Glomerular endothelial cell (primary cell): Measurements from ENCODE around the gene SCAMP1. TPM values are rescaled to one million over a fixed set of nuclear protein-coding genes. Genes with fewer than 3 reads are reported as not detected.
A peak's percentile ranks its signal among the peaks of the same experiment; 100 is the strongest.
"Not testable (repeated sequence)": the region's sequence is repeated elsewhere in the genome, so short reads cannot be mapped to it uniquely, and the experiment has no call there.

Experiments
- DNase-seq: peaks from one replicate; pipeline ENCODE4 v3.0.0-alpha.2; 2011; ENCODE audit warnings: low read depth, low spot score; ENCODE audit errors: extremely low read depth
- total RNA-seq: library from RNA; depleted of rRNA; stranded (reverse); fragments of >200 nt; gene quantifications from 2 replicates; pipeline ENCODE4 v1.2.3, GENCODE V29; 2015

The SCAMP1 gene
- total RNA-seq, 1 donor from 2014 or later, result 29.7 TPM

DNA sequence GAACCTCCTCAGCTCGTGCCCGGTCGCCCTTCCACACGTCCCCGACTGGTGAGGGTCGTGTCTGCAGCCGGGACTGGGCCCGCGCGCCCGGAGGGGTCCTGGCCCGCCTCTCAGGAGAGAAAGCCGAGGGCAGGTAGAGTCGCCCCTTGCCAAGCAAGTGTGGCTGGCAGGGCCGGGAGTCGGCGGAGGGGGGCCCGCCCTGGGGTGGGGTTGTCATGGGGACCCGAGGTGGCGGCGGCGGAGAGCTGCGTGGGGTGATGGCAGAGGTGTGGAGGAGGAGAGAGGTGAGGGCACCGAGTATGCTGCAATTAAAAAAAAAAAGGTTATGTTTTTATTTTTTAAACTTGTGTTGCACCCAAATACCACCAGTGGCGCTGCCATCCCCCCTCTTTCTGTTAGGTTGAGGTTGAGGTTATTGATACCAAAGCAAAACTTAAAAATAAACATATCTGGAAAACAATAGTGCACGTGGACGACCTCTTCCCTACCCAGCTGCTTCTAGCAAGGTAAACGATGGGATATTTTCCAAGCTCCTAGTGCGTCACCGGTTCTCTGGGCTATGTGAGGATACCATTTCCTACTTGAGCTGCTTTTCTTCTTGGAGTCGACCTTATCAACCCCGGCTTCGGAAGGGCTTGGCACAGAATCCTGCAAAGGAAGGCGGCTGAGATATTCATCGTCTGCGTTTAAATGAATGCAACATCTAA is 660 bp downstream of the SCAMP1 start:
- DNase-seq, result peak; percentile 65

- no peak for DNase-seq
Measured at GRCh38 chr5:78361631-78361993, 1.2 kb downstream of the SCAMP1 start.

GRCh38 chr5:78362220-78362619 is 1.8 kb downstream of the SCAMP1 start:
- DNase-seq, result no peak

DNA sequence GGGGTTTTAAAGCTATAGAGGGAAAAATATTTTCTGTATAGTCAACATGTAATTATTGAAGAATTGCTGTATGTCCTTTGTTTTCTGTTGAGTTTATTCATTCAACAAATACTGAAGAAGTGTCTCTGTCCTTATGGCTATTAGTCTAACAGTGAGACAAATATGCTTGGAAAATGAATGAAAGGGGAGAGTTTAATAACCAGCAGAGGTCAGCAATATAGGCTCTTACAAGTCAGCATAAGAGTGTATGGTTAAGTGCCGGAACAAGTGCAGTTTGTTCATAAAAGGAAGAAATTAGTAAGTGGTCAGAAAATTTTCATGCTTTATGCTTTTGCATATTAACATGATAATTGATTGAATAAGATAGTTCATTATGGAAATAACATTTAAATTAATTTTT is 3.6 kb downstream of the SCAMP1 start:
- DNase-seq, result no peak

GRCh38 chr5:78367318-78367991 is 7.0 kb downstream of the SCAMP1 start:
- DNase-seq, result no peak

- no peak for DNase-seq
Measured at GRCh38 chr5:78369680-78370079, 9.3 kb downstream of the SCAMP1 start.

- DNase-seq, result no peak
Measured at GRCh38 chr5:78373231-78373630, 12.8 kb downstream of the SCAMP1 start.

GRCh38 chr5:78376315-78376714 is 15.9 kb downstream of the SCAMP1 start:
- DNase-seq, result no peak

GRCh38 chr5:78377056-78377717 is 16.8 kb downstream of the SCAMP1 start:
- no peak for DNase-seq

DNA sequence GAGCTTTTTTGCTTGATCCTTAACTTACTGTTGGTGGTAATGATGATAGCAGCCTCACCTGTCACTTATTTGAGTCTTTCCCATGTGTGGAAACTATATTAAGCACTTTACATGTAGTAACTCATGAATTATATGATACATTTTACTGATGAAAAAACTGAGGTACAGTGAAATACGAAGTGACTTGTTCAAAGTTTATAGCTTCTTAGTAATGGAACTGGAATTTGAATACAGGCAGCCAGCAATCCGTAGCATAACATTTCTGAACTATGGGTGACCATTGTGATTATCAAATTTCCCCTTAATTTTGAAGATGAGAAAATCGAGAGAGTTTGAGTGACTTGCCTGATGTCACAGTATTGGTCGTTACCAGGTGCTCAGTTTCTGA is 17.3 kb downstream of the SCAMP1 start:
- no peak for DNase-seq

DNA sequence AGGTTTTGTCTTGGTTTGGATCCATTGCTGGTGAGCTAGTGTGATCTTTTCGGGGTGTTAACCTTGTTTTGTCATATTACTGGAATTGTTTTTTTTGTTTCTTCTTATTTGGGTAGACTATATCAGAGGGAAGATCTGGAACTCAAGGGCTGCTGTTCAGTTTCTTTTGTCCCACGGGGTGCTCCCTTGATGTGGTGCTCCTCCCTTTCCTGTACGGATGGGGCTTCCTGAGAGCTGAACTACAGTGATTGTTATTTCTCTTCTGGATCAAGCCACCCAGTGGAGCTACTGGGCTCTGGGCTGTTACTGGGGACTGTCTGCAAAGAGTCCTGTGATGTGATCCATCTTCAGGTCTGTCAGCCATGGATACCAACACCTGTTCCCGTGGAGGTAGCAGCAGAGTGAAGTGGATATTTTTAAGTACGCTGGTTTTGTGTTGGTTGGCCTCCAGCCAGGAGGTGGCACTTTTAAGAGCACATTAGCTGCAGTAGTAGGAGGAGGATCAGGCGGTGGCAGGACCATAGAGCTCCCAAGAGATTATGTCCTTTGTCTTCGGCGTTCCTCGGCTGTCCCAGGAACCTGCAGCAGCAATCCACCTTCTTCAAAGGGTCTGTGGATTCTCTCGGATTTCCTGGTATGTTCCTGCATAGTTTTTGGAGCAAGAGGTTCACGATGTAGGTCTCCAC is 27.2 kb downstream of the SCAMP1 start:
- DNase-seq, result no peak

DNA sequence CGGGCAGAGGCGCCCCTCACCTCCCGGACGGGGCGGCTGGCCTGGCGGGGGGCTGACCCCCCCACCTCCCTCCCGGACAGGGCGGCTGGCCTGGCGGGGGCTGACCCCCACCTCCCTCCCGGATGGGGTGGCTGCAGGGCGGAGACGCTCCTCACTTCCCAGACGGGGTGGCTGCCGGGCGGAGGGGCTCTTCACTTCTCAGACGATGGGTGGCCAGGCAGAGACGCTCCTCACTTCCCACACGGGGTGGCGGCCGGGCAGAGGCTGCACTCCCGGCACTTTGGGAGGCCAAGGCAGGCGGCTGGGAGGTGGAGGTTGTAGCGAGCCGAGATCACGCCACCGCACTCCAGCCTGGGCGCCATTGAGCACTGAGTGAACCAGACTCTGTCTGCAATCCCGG is 30.9 kb downstream of the SCAMP1 start:
- not testable (repeated sequence) for DNase-seq

DNA sequence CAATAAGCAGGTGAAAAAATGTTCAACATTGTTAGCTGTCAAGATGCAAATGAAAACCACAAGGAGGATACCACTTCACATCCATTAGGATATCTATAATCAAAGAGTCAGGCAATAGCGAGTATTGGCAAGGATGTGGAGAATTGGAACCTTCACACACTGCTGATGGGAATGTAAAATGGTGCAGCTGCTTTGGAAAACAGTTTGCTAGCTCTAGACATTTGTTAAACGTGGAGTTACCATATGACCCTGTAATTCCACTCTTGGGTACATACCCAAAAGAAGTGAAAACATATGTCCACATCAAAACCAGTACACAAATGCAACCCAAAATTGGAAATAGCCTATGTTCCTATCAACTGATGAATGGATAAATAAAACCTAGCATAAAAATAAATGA is 37.4 kb downstream of the SCAMP1 start:
- no peak for DNase-seq

GRCh38 chr5:78399116-78399515 is 38.7 kb downstream of the SCAMP1 start:
- no peak for DNase-seq

- no peak for DNase-seq
Measured at GRCh38 chr5:78404682-78405293, 44.4 kb downstream of the SCAMP1 start.

- peak; percentile 25 for DNase-seq
Measured at GRCh38 chr5:78405829-78406750, 45.7 kb downstream of the SCAMP1 start.

- DNase-seq, result no peak
Measured at GRCh38 chr5:78407458-78407857, 47.0 kb downstream of the SCAMP1 start.

- DNase-seq, result no peak
Measured at GRCh38 chr5:78411586-78411985, 51.2 kb downstream of the SCAMP1 start.

DNA sequence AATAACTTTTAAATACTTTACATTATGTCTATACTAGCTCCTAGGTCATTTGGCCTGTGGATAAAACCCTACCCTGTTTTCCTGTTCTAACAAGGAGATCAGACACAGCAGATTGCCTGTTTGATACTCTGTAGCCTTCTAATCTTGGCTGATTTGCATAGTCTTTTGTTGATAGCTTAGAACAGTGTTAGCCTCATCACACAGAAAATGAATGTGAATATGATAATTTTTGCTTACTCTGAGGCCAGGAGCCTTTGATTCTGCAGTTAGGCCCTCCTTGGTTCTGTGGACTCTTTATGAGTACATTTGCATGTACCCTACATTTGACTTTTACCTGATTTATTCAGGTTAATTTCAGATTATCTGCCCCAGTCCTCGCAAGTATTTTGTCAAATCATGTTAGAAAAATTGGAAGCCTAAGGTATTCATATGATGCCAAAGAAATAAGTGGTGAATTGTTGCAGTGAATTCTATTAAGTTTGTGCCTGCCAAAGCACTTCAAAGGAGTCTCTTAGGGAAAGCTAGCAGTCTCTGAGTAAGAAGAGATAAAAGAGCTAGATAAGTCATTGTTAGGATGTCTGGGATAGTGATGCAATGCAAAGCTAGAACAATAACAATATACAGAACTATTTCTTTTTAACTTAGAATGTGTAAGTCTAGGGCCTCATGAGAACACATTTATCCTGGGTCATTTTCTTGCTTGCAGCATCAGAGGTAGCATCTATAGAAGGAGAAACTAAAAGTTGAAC is 56.4 kb downstream of the SCAMP1 start:
- no peak for DNase-seq
